Skeletal muscle cell (primary cell): ENCODE results near the gene PRKAA2.
A peak's percentile ranks its signal among the peaks of the same experiment; 100 is the strongest.
"Not testable (repeated sequence)": the region's sequence is repeated elsewhere in the genome, so short reads cannot be mapped to it uniquely, and the experiment has no call there.

Experiments used
- DNase-seq: peaks from one replicate; pipeline ENCODE4 v3.0.0-alpha.2; 2010; ENCODE audit warnings: low read depth
- H3K4me3 ChIP-seq: 2 replicates; pipeline ENCODE4 v1.5.1; 2011; ENCODE audit warnings: low read depth, mild to moderate bottlenecking, control low read depth, low read length, moderate library complexity

The PRKAA2 gene

DNA sequence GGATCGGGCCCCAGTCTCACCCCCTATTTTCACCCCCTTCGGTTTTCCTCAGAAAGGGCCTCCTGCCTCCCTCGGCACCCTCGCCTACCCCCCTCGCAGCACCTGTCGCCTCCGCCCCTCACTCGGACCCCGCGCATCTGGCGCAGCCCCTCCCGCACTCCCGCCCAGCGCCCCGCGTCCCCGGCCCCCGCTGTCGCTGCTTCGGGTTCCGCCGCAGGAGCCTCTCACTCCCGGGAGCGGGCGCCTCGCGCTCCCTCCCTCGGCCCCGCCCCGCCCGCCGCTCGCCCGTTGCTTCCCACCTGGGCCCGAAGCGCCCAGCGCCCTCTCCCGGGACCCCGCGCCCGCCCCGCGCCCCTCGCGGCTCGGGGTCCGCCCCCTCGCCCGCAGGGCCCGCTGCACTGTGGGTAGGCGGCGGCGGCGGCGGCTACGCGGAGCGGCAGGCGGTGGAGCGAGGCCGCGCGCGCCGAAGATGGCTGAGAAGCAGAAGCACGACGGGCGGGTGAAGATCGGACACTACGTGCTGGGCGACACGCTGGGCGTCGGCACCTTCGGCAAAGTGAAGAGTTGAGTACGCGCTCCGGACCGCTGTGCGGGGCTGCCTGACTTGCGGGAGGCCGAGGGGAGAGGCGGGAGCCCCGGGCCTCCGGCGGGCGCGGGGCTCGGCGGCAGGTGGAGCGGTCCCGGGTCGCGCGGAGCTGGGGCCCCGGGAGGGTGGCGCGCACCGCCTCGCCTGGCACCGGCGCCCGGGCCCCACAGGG lies at the start of gene PRKAA2:
PRKAA2 (plus strand) TSS at position 396 of the 758 bp plus-strand sequence; CDS start at position 470, 74 bp downstream.
- peak within 1 kb of the TSS; percentile 69 for H3K4me3 ChIP-seq
- no peak for DNase-seq

DNA sequence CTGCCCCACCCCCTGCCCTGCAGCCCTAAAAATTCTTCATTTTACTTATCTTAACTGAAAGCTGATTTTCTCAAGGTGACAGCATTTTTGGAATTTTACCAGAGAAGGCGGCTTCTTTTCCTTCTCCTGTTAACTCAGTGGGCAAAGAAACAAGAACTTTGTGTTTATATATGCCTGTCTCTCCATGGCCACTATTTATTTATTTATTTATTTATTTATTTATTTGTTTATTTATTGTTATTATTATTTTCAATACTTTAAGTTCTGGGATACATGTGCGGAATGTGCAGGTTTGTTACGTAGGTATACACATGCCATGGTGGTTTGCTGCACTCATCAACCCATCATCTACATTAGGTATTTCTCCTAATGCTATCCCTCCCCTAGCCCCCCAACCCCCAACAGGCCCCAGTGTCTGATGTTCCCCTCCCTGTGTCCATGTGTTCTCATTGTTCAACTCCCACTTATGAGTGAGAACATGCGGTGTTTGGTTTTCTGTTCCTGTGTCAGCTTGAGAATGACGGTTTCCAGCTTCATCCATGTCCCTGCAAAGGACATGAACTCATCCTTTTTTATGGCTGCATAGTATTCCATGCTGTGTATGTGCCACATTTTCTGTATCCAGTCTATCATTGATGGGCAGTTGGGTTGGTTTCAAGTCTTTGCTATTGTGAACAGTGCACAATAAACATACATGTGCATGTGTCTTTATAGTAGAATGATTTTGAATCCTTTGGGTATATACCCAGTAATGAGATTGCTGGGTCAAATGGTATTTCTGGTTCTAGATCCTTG lies 49.5 kb upstream of the PRKAA2 start:
- not testable (repeated sequence) for DNase-seq, H3K4me3 ChIP-seq

DNA sequence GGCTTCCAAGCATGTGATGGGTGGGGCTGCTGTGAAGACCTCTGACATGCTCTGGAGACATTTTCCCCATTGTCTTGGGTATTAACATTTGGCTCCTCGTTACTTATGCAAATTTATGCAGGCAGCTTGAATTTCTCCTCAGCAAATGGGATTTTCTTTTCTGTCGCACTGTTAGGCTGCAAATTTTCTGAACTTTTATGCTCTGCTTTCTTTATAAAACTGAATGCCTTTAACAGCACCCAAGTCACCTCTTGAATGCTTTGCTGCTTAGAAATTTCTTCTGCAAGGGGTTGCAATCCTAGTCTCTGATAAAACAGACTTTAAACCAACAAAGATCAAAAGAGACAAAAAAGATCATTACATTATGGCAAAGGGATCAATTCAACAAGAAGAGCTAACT lies 35.0 kb upstream of the PRKAA2 start:
- not testable (repeated sequence) for H3K4me3 ChIP-seq, DNase-seq

DNA sequence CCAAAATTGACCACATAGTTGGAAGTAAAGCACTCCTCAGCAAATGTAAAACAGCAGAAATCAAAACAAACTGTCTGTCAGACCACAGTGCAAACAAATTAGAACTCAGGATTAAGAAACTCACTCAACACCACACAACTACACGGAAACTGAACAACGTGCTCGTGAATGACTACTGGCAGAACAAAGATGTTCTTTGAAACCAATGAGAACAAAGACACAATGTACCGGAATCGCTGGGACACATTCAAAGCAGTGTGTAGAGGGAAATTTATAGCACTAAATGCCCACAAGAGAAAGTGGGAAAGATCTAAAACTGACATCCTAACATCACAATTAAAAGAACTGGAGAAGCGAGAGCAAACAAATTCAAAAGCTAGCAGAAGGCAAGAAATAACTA lies 34.3 kb upstream of the PRKAA2 start:
- DNase-seq, H3K4me3 ChIP-seq: not testable (repeated sequence)

DNA sequence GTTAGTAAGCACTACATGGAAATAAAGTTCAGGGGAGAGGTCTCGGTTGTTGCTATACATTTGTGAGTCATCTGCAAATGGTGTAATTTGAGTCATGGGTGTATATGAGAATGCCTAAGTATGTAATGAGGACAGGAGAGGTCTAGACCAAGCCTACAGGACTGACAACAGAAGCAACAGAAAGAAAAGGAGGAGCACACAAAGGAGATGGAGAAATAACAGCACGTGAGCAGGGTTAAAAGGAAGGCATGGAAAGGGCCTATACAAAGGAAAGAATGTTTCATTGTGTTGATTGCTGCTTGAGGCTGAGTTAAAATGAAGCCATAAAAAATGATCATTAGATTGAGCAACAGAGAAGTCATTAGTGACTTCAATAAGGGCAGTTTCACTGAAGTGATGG lies 28.0 kb upstream of the PRKAA2 start:
- peak; percentile 41 for DNase-seq
- no peak overlapping the region for H3K4me3 ChIP-seq

DNA sequence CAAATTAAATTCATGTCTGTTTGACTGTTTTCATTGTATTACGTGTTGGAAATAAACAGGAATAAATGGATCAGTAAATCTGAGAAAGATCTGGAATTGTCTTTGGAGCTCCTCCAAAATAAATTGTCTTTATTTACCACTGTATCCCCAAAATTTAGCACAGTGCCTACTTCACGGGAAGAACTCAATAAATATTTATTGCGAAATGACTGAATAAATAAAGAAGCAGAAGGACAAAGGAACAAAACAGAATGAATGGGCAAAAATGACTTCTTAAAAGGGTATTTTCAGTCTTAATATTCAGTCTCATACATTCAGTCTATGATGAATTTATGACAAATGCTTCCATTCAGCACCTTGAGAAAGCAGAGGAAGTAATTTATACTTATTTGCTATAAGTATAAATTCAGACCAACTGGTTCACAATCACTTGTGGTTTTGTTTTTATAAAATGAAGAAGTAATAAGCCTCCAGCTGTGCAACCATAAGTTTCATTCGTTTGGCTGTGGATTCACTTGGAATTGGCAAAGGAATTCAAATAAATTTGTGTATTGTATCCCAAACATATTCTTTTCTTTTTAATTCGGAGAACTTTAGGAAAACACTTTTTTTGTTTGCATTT lies 19.2 kb upstream of the PRKAA2 start:
- no peak overlapping the region for H3K4me3 ChIP-seq
- no peak for DNase-seq

DNA sequence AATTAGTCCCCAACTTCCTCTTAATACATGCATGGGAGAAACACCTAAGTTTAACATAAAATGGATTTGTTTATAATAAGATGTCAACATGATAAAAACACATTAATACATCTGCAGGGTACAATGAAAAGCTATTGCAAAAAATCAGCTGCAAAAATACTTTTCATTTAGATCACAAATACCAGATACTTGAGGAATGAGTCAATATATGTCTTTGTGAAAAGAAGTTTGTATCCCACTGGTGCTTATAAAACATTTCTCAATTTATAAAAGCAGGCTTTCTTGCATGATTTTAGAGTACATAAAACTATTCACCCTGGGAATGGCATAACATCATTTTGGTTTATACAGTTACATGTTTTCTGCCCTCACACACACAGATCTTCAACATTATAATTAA lies 18.6 kb upstream of the PRKAA2 start:
- DNase-seq = peak; percentile 13
- no peak overlapping the region for H3K4me3 ChIP-seq

DNA sequence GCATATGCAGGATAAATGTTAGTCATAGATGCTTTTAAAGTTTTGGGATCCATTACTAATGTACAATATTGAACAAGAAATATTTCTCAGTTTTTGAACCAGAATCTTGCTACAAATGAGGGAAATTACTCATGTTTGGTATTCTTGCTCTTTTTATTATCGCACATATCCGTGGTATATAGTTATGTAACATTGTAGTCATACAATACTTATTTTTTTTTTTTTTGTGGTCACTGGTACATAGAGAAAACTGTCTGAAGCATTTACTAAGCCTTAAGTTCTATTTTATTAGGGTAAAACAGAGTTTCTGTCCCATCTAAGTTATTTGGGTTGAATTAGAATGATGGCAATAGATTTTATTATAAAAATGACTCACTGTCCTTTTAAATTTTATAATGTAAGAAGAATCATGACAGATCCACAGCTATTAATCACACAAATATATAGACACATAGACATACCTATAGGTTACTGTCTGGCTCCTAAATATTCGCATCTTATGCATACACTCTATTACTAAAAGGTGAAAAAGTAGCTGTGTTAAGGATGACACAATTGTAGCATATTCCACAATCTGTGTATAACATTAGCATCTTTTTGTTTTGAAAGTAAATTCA lies 18.0 kb upstream of the PRKAA2 start:
- no peak overlapping the region for H3K4me3 ChIP-seq
- DNase-seq = no peak

DNA sequence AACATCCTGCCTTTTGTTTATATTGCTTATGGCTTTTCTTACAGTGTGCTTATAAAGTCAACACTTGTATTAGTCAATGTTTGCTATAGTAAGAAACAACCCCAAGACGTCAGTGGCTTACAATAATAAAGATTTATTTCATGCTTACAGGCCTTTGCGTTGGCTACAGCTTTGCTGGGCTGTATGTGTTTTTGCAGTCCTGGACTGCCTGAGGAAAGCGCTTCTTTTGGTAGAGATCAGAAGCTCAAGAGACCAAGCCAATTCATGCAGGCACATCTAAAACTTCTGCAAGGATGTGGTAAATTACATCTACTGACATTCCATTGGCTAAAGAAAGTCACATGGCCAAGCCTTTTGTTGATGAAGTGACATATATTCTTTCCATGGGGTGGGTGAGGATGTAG lies 17.5 kb upstream of the PRKAA2 start:
- H3K4me3 ChIP-seq = no peak overlapping the region
- no peak for DNase-seq

DNA sequence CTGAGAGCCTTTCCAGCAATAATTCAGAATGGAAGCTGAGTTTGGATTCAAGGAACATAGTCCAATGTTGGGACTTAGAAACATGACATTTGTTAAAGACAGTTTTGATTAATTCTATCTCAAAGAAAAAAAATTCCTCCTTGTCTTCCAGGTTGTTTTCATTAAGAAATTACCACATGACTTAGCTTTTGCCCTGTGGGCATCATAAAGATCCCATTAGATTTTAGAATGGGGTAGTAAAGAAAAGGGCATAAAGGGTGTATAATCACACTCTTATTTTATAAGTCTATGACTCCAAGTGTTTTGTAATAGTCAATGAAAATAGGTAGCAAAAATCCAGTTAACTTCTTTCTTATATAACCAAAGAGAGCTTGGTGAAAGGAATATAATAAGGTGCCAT lies 14.3 kb upstream of the PRKAA2 start:
- H3K4me3 ChIP-seq = no peak overlapping the region

DNA sequence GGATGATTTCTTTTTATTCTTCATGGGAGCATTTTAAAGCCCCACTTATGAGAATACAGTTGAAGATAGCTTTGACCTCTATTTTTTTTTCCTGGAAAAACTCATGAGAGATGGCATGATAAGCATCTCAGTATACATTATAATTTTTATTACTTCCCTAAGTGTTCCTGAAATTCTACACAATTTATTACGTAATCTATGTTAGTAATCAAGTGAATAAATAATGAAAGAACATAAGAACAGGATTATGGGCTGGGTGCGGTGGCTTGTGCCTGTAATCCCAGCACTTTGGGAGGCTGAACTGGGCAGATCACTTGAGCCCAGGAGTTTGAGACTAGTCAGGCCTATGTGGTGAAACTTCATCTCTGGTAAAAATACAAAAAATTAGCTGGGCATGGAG lies 13.2 kb upstream of the PRKAA2 start:
- no peak overlapping the region for H3K4me3 ChIP-seq
- no peak for DNase-seq

More for the DNA sequence above, 14.3 kb upstream of the PRKAA2 start:
- DNase-seq = no peak

DNA sequence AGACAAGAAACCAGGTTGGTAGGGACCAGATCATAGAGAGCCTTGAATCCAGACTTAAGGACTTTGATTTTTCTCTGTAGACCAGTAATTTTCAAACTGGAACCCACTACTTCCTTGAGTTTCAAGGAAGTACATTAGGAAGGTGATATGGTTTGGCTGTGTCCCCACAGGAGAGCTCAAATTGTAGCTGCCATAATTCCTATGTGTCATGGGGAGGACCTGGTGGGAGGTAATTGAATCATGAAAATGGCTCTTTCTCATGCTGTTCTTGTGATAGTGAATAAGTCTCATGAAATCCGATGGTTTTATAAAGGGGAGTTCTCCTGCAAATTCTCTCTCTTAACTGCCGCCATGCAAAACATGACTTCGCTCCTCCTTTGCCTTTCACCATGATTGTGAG lies 10.1 kb upstream of the PRKAA2 start:
- no peak for DNase-seq

DNA sequence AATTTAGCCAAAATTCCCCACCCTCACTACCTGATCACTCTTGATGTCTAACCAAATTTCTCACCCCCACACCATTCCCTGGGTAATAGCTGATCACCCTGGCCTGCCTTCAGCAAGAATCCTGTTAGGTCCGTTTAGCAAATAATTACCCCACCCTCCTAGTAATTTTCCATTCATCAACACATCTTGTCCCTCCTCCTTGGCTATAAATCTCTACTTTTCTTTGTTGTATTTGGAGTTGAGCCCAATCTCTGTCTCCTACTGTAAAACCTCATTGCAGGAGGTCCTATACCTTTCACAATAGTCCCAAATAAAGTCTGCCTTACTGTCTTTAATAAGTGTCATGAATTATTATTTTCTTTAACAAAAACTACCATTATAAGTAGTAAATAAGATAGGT lies 6.9 kb upstream of the PRKAA2 start:
- no peak overlapping the region for H3K4me3 ChIP-seq
- DNase-seq = no peak

More for the DNA sequence above, 10.1 kb upstream of the PRKAA2 start:
- H3K4me3 ChIP-seq = no peak overlapping the region

DNA sequence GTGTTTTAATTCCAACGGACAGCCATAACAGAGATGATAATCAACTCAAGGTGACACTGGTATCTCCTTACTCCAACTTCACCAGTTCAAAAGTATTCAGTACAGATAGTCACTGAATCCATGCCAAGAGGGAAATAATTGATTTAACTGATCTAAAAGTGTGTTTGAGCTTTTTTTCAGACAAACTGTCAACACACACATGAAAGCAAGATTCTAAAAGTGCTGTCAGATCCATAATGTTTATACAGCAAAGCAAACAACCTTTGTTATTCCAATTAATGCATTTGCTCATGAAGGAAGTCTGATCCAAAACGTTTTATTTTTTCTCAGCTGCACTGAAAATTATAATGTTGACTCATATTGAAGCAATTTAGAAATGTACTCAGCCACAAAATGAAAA lies 5.9 kb upstream of the PRKAA2 start:
- DNase-seq = no peak

DNA sequence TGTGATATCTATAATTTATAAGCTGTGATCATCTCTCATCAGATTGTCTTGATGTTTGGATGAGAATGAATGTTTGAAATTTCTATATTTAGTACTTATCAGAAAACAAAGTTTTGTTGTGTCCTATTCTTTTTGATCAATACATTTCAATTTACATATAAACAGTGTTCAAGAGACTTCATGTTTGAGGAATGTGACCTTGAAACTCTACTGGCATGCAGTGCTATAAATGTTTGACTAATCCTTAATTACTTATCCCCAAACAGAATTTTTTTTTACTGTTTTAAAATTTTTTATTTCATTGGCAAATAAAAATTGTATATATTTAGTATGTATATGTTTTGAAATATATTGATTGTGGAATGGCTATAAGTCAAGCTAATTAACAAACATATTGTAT lies 1.5 kb upstream of the PRKAA2 start:
- DNase-seq = no peak
- no peak overlapping the region for H3K4me3 ChIP-seq

More for the DNA sequence above, 5.9 kb upstream of the PRKAA2 start:
- no peak overlapping the region for H3K4me3 ChIP-seq

DNA sequence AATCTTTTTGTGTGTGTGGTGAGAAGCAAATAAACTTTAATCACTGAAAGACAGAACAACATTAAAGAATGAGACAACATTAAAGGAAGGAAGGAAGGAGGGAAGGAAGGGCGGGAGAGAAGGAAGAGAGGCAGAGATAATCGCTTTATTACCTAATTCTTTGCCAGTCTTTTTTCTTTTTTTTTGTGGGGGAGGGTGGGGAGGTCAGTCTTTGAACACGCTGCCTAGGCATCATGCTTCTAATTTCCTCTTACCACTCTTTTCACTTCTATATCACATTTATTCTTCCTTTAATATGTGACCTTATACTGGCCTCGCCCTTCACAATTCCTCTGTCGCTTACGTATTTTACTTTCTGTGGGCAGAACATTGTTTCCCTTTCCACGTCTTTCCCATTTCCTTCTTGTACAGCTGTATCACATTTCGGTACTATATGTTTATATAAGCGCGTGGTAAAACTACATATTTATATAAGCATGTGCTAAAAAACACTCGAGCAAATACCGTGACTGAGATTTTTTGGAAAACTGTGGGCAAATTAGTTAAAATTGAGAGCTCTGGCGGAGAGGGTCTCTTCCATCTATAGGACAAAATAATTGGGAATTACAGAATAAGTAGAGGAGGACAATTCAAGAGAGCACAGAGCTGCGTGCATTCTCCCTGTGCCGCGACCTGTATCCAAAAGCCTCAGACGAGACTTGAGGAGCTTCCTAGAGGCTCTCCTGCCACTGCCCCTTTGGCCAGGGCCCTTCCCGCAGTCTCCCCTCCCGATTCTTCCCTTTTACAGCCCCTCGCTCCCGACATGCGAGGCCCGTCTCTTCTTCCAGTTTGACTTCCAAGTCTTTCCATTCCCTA lies 823 bp upstream of the PRKAA2 start:
- peak; percentile 14 for DNase-seq
- H3K4me3 ChIP-seq = peak overlapping the region; percentile 69

DNA sequence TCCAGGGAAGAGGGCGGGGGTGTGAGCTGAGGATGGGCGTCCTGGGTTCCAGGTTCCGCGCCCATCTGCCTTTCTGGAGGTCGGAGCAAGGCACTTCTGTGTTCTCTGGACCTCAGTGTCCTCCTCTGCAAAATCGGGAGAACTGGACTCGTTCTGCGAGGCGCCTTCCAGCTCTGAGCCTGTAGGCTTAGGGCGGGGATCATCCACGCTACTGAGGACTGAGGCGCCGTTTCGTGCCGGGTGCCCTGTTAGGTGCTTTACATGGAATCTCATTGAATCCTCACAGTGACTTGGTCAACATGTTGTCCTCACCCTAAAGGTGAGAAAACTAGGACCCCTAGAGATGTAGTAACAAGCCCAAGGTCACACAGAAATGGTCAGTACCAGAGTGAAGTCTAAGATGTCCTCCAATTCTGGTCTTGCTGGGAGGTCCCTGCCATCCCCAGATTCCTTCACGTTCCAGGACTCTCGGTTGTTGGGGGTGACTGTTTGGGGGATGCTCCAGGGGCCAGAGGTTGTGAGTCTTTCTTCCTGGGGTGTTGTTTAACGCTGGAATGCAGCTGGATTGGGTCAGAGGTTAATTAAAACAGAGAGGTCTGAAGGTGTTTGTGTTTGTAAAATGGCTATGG lies 677 bp downstream of the PRKAA2 start:
- no peak for DNase-seq

DNA sequence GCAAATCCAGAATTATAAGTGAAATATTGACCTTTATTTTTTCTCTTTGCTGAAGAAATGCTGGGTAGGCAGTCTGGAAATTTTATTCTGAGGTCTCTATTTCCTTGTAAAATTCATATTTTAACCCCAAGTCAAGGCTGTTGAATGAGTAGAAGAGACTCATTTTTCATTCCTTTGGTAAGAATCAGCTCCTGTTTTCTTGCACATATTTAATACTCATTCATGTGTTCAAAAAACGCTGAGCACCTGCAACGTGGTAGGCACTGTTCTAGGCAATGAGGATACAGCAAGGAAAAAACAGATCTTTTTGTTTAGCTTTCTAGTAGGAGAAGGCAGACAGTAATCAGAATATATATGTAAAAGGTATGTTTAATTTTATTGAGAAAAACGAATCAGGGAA lies 1.5 kb downstream of the PRKAA2 start:
- H3K4me3 ChIP-seq = no peak overlapping the region
- no peak for DNase-seq

More for the DNA sequence above, 677 bp downstream of the PRKAA2 start:
- H3K4me3 ChIP-seq = peak overlapping the region; percentile 69

DNA sequence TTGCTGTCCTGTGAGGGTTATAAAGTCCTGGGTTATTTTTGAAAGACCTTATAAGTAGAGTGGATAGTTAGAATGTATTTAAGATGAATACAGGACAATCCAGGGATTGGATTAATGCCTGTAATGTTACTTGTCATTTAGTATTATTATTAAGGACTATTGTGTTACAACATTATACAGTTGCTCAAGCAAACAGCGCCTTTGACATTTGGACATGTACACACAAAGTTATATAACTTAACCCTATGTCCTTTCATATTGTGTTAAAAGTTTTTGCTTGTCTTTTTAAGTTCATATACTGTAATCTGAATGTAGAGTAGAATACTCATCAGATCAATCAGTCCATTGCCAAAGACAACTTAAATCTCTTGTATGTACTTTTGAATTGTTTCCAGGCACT lies 2.0 kb downstream of the PRKAA2 start:
- H3K4me3 ChIP-seq = no peak overlapping the region
- no peak for DNase-seq
